Measurements from ENCODE around the gene HEXIM2. TPM values are rescaled to one million over a fixed set of nuclear protein-coding genes. Genes with fewer than 3 reads are reported as not detected.
A peak's percentile ranks its signal among the peaks of the same experiment; 100 is the strongest.

Gene HEXIM2
- total RNA-seq, 1 experiment from 2014 or later, result 11.9 TPM

GRCh38 chr17:45135192-45135977 is 26.3 kb upstream of the HEXIM2 start, which contains the start of gene ACBD4 (continued):
- TF ChIP-seq STAT6 (CRISPR knock-in tag; conservative IDR thresholded peaks at IDR 0.05; ENCODE audit: low read depth), result no peak
- no peak for TF ChIP-seq ZMAT4 (CRISPR knock-in tag; IDR thresholded peaks at IDR 0.05)
- TF ChIP-seq JUN (CRISPR knock-in tag; IDR thresholded peaks at IDR 0.05), result no peak
- TF ChIP-seq ZNF232 (CRISPR knock-in tag; IDR thresholded peaks at IDR 0.05), result no peak
- TF ChIP-seq ZNF138 (CRISPR knock-in tag; conservative IDR thresholded peaks at IDR 0.05), result no peak
- no peak for TF ChIP-seq ETV6 (CRISPR knock-in tag; IDR thresholded peaks at IDR 0.05)
- TF ChIP-seq ZNF423 (CRISPR knock-in tag; IDR thresholded peaks at IDR 0.05), result peak; percentile 64
- TF ChIP-seq PRRX2 (CRISPR knock-in tag; IDR thresholded peaks at IDR 0.05), result no peak
- TF ChIP-seq MAX (CRISPR knock-in tag; IDR thresholded peaks at IDR 0.05), result peak; percentile 75
- TF ChIP-seq TEAD4 (CRISPR knock-in tag; IDR thresholded peaks at IDR 0.05), result no peak
- TF ChIP-seq USF2 (CRISPR knock-in tag; IDR thresholded peaks at IDR 0.05), result no peak
- TF ChIP-seq ARID4B (CRISPR knock-in tag; IDR thresholded peaks at IDR 0.05; ENCODE audit: borderline replicate concordance), result no peak
- TF ChIP-seq MLX (CRISPR knock-in tag; IDR thresholded peaks at IDR 0.05), result no peak
- TF ChIP-seq OVOL2 (CRISPR knock-in tag; IDR thresholded peaks at IDR 0.05; ENCODE audit: borderline replicate concordance), result no peak
- no peak for TF ChIP-seq EMX1 (CRISPR knock-in tag; IDR thresholded peaks at IDR 0.05)
- TF ChIP-seq ATF2 (CRISPR knock-in tag; IDR thresholded peaks at IDR 0.05; ENCODE audit: borderline replicate concordance, low read depth), result no peak
- no peak for TF ChIP-seq ZNF532 (CRISPR knock-in tag; IDR thresholded peaks at IDR 0.05; ENCODE audit: borderline replicate concordance)
- peak; percentile 18; the same call in 1 of the 2 replicates for TF ChIP-seq FOXK1 (CRISPR knock-in tag; IDR thresholded peaks at IDR 0.05)
- no peak for TF ChIP-seq ZNF671 (CRISPR knock-in tag; IDR thresholded peaks at IDR 0.05)
- TF ChIP-seq ZBTB43 (CRISPR knock-in tag; IDR thresholded peaks at IDR 0.05), result 0 out of 2 replicates have a peak, but pooled peaks have one; percentile 76

All from WTC11 (cell line).